GM19324 (cell line): ENCODE results near the gene POP7.
"Not testable (repeated sequence)": the region's sequence is repeated elsewhere in the genome, so short reads cannot be mapped to it uniquely, and the experiment has no call there.

Experiments used
- ATAC-seq: cut with Tn5 transposase; IDR thresholded peaks from one replicate; pipeline ENCODE4 v1.9.1; 2021; ENCODE audit warnings: mild to moderate bottlenecking, moderate library complexity; ENCODE audit not compliant: unreplicated experiment, low FRiP score

The POP7 gene

DNA sequence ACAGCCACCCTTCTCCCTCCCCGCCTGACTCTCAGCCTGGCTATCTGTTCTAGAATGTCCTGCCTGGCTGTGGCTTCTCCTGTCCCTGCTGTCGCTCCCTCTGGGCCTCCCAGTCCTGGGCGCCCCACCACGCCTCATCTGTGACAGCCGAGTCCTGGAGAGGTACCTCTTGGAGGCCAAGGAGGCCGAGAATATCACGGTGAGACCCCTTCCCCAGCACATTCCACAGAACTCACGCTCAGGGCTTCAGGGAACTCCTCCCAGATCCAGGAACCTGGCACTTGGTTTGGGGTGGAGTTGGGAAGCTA, 15.5 kb downstream of the POP7 start:
- no peak for ATAC-seq

GRCh38 chr7:100722480-100723212, 16.7 kb downstream of the POP7 start:
- ATAC-seq: no peak

DNA sequence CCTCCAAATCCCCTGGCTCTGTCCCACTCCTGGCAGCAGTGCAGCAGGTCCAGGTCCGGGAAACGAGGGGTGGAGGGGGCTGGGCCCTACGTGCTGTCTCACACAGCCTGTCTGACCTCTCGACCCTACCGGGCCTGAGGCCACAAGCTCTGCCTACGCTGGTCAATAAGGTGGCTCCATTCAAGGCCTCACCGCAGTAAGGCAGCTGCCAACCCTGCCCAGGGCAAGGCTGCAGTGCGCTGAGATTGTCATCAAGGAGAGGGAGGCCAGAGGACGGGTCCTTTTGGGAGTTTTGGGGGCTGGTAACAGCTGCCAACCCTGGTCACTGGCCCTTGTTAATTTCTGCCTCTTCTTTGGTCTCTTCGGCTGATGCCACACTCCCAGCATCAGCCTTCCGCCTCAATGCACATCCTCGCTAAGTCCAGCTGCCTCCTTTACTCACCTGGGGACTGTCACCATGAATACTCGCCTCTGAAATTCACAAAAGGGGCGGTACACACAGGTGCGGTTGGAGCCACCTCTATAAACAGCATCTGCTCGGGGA, 17.9 kb downstream of the POP7 start:
- no peak for ATAC-seq

GRCh38 chr7:100724364-100724763, 18.4 kb downstream of the POP7 start:
- not testable (repeated sequence) for ATAC-seq

DNA sequence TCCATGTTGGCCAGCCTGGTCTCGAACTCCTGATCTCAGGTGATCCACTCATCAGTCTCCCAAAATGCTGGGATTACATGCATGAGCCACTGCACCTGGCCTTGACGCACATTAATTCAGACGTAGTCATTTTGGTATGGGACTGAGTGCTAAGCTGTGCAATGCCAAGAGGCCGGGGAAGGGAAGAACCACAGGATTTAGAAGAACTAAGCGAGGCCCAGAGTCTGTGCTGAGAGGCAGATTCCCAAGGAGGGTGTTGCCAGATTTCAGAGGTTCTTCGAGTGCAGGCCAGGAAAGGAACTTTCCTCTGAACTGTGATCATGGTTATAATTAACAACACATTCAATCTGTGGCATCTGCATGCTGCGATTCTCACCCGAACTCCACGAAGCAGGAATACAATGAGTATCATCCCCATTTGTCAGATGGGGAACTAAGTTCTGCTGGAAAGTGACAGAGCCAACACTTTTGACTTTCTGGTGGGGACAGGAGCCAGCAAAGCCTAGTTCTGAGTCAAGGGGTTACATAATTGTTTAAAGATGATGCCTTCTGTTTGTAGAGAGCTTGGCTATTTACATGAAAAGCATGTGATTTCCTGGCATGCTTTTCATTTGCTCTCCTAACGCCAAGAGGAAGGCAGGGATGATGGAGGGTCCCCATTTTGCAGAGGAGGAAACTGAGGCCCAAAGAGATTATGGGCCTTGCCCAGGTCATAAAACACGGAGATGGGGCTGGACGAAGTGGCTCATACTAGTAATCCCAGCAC, 21.3 kb downstream of the POP7 start:
- no peak for ATAC-seq

- ATAC-seq: no peak
These were observed 22.3 kb downstream of the POP7 start for GRCh38 chr7:100728196-100728595.

DNA sequence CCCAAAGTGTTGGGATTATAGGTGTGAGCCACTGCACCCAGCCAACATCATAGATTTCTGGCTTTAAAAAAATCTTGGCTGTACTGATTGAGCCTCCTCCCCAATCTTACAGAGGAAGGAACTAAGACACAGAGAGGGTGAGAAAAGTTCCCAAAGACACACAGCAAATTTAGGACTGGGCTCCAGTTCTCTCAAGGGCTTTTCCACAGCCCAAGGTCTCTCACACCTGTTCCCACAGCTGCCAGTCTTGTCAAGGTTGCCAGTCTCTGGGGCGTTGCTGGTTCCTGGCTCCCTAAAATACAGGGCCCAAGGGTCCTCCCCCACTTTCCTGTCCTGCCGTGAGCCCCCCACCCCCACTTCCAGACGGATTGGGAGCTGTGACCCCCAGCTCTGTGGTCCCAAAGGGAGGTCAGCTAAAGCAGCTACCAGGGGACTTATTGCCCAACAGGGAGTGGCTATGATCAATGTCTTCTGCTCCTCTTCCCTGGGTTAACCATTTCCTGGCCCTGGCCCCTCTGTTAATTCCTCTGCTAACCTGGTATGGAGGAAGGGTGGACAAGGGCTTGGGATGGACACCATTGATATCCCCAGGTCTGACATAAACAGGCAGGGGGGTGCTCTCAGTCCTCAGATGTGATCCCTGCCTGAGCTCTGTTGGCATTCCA, 24.3 kb downstream of the POP7 start:
- no peak for ATAC-seq

- no peak for ATAC-seq
These were observed 26.2 kb downstream of the POP7 start for GRCh38 chr7:100731937-100732636.

DNA sequence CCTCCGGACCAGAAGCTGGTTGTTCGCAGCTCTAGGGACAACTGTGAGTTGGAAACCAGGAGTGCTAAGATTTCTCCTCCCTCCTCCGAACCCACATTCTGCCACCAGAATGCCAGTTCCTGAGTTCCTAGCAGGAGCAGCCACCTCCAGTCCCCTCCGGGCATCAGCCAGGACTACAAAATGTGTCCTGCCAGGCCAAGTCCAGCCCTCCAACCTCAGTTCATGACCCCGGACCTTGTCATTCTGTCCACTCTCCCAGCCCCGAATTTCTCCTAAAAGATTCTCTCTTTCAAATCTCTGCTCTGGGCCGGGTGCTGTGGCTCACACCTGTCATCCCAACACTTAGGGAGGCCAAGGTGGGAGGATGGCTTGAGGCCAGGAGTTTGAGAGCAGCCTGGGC, 29.8 kb downstream of the POP7 start:
- ATAC-seq: no peak

DNA sequence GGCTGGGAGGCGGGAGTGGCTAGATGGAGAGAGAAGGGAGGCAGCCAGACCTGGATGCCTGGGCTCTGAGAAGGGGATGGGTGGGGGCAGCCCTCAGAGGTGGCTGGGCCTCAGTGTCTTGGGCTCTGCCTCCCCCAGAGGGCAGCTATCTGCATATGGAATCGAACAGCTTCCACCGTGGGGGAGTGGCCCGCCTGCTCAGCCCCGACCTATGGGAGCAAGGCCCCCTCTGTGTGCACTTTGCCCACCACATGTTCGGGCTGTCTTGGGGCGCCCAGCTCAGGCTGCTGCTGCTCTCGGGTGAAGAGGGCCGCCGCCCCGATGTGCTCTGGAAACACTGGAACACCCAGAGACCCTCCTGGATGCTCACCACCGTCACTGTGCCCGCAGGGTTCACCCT, 30.8 kb downstream of the POP7 start:
- ATAC-seq: no peak

GRCh38 chr7:100739934-100740333, 34.0 kb downstream of the POP7 start:
- no peak for ATAC-seq

- ATAC-seq: no peak
These were observed 38.7 kb downstream of the POP7 start for GRCh38 chr7:100744605-100745004.

GRCh38 chr7:100745184-100745583, 39.3 kb downstream of the POP7 start:
- ATAC-seq: no peak

- ATAC-seq: no peak
These were observed 47.1 kb downstream of the POP7 start for GRCh38 chr7:100752994-100753393.

DNA sequence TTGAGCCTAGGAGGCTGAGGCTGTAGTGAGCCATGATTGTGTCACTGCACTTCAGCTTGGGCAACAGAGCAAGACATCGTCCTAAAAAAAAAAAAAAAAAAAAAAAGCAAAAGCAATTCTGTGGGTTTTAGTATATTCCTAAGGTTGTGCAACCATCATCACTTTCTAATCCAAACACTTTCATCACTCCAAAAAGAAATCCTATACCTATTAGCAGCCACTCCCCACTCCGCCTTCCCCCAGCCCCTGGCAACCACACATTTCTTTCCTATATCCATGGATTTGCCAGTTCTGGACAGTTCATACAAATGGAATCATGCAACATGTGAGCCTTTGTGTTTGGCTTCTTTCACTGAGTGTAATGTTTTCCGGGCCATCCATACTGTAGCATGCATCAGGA, 47.8 kb downstream of the POP7 start:
- no peak for ATAC-seq
